ENCODE data around the gene PIK3C3. TPM values are rescaled to one million over a fixed set of nuclear protein-coding genes. Genes with fewer than 3 reads are reported as not detected.

PIK3C3 gene
- total and polyA plus RNA-seq, 2 of the 8 experiments (the other 6 are each of a cell fraction or from before 2014, with no cell fraction given): 15.3 to 47.4 TPM

GRCh38 chr18:42126586-42126985, 171.6 kb downstream of the PIK3C3 start (continued):
- TF ChIP-seq, protein P1, sequence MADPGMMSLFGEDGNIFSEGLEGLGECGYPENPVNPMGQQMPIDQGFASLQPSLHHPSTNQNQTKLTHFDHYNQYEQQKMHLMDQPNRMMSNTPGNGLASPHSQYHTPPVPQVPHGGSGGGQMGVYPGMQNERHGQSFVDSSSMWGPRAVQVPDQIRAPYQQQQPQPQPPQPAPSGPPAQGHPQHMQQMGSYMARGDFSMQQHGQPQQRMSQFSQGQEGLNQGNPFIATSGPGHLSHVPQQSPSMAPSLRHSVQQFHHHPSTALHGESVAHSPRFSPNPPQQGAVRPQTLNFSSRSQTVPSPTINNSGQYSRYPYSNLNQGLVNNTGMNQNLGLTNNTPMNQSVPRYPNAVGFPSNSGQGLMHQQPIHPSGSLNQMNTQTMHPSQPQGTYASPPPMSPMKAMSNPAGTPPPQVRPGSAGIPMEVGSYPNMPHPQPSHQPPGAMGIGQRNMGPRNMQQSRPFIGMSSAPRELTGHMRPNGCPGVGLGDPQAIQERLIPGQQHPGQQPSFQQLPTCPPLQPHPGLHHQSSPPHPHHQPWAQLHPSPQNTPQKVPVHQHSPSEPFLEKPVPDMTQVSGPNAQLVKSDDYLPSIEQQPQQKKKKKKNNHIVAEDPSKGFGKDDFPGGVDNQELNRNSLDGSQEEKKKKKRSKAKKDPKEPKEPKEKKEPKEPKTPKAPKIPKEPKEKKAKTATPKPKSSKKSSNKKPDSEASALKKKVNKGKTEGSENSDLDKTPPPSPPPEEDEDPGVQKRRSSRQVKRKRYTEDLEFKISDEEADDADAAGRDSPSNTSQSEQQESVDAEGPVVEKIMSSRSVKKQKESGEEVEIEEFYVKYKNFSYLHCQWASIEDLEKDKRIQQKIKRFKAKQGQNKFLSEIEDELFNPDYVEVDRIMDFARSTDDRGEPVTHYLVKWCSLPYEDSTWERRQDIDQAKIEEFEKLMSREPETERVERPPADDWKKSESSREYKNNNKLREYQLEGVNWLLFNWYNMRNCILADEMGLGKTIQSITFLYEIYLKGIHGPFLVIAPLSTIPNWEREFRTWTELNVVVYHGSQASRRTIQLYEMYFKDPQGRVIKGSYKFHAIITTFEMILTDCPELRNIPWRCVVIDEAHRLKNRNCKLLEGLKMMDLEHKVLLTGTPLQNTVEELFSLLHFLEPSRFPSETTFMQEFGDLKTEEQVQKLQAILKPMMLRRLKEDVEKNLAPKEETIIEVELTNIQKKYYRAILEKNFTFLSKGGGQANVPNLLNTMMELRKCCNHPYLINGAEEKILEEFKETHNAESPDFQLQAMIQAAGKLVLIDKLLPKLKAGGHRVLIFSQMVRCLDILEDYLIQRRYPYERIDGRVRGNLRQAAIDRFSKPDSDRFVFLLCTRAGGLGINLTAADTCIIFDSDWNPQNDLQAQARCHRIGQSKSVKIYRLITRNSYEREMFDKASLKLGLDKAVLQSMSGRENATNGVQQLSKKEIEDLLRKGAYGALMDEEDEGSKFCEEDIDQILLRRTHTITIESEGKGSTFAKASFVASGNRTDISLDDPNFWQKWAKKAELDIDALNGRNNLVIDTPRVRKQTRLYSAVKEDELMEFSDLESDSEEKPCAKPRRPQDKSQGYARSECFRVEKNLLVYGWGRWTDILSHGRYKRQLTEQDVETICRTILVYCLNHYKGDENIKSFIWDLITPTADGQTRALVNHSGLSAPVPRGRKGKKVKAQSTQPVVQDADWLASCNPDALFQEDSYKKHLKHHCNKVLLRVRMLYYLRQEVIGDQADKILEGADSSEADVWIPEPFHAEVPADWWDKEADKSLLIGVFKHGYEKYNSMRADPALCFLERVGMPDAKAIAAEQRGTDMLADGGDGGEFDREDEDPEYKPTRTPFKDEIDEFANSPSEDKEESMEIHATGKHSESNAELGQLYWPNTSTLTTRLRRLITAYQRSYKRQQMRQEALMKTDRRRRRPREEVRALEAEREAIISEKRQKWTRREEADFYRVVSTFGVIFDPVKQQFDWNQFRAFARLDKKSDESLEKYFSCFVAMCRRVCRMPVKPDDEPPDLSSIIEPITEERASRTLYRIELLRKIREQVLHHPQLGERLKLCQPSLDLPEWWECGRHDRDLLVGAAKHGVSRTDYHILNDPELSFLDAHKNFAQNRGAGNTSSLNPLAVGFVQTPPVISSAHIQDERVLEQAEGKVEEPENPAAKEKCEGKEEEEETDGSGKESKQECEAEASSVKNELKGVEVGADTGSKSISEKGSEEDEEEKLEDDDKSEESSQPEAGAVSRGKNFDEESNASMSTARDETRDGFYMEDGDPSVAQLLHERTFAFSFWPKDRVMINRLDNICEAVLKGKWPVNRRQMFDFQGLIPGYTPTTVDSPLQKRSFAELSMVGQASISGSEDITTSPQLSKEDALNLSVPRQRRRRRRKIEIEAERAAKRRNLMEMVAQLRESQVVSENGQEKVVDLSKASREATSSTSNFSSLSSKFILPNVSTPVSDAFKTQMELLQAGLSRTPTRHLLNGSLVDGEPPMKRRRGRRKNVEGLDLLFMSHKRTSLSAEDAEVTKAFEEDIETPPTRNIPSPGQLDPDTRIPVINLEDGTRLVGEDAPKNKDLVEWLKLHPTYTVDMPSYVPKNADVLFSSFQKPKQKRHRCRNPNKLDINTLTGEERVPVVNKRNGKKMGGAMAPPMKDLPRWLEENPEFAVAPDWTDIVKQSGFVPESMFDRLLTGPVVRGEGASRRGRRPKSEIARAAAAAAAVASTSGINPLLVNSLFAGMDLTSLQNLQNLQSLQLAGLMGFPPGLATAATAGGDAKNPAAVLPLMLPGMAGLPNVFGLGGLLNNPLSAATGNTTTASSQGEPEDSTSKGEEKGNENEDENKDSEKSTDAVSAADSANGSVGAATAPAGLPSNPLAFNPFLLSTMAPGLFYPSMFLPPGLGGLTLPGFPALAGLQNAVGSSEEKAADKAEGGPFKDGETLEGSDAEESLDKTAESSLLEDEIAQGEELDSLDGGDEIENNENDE (IDR thresholded peaks at IDR 0.05; ENCODE audit: insufficient replicate concordance, low read length): no peak
